Left ventricle myocardium inferior (tissue), 1 donor: ENCODE measurements around the gene SELPLG. TPM values are rescaled to one million over a fixed set of nuclear protein-coding genes. Genes with fewer than 3 reads are reported as not detected.
A peak's percentile ranks its signal among the peaks of the same experiment; 100 is the strongest.

Source experiments
- DNase-seq: peaks from one replicate; pipeline ENCODE4 v3.0.0-alpha.2; 2020
- H3K27ac ChIP-seq: fragments of 200-600 bp; replicated peaks from 2 replicates; pipeline ENCODE4 v1.8.0; 2021
- H3K27me3 ChIP-seq: fragments of 200-600 bp; 2 replicates; pipeline ENCODE4 v1.8.0; 2021; ENCODE audit warnings: low read depth
- H3K36me3 ChIP-seq: fragments of 200-600 bp; 2 replicates; pipeline ENCODE4 v1.8.0; 2021
- H3K4me1 ChIP-seq: fragments of 200-600 bp; 2 replicates; pipeline ENCODE4 v1.8.0; 2021
- H3K4me3 ChIP-seq: fragments of 200-600 bp; 2 replicates; pipeline ENCODE4 v1.8.0; 2021; ENCODE audit warnings: mild to moderate bottlenecking, moderate library complexity
- H3K9me3 ChIP-seq: fragments of 200-600 bp; replicated peaks from 2 replicates; pipeline ENCODE4 v1.8.0; 2021
- CTCF ChIP-seq: fragments of 200-600 bp; IDR thresholded peaks from 2 replicates; pipeline ENCODE4 v1.8.0; 2021; ENCODE audit warnings: antibody characterized with exemption, mild to moderate bottlenecking, borderline replicate concordance
- intact Hi-C: fragments of 100-400 bp; cut with micrococcal nuclease; formaldehyde crosslinking; loops from one replicate; pipeline ENCODE4 v1.11.0; 2022
- total RNA-seq: library from RNA; stranded (reverse); fragmentation: NEBNext Ultra II Directional; extraction: Animal tissue kit (Norgen Biotek cat#: 25700); gene quantifications from one replicate; pipeline ENCODE4 v1.2.1, GENCODE V29; 2021
- donor health status: DM: no; HTN: yes; CAD: no; lungs with severe emphysema.

Gene SELPLG
- total RNA-seq, 1 donor from 2014 or later, result 3.4 TPM

DNA sequence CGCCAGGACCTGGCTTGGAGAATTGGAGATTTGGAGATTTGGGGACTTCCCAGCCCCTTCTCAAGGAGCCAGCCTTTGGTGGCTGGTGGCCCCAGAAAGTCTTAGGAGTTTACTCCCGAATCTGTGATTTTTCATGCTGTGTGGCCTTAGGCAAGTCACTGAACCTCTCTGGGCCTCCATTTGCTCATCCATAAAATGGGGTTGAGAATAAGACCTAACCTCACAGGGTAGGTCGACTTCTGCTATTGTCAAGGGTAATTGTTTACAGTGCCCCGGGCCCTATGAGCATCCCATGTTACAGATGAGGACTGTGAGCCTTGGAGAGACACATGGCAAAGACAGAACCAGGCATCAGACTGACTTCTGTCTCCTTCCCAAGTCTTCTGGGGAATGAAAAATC lies 19.7 kb downstream of the SELPLG start:
- Histone ChIP-seq H3K36me3 (no peaks in the 10 kb centered on the region), H3K4me3 (no peak overlapping the region), H3K4me1 (peaks cover 20% of the 10 kb centered on the region), H3K27ac (no peak overlapping the region), H3K9me3 (peaks cover 8% of the 10 kb centered on the region), H3K27me3 (no peaks in the 10 kb centered on the region)
- DNase-seq, result no peak
- intact Hi-C loops, result no loop called here
- TF ChIP-seq CTCF, result no peak

DNA sequence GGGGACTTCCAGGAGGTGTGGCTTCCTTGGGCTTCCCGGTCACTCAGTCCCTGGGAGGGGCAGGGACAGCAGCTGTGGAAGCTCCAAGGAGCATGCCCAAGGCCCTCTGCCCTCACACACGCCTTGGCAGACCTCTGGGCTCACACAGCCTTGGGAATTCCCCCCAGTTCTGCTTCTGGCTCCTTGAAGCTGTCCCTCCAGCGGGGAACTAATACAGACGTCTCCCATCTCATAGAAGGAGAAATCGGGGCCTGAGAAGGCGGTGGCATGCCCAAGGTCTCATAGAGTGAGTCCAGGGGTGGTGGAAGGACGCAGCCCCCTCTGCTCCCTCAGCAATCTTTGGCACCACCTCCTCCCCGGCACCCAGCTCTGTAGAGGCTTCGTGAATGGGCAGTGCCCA lies 20.1 kb downstream of the SELPLG start:
- no peak for TF ChIP-seq CTCF
- H3K36me3 ChIP-seq, result no peaks in the 10 kb centered on the region
- H3K27me3 ChIP-seq, result no peaks in the 10 kb centered on the region
- H3K4me3 ChIP-seq, result no peak overlapping the region
- peaks cover 8% of the 10 kb centered on the region for H3K9me3 ChIP-seq
- H3K27ac ChIP-seq, result no peak overlapping the region
- peaks cover 25% of the 10 kb centered on the region for H3K4me1 ChIP-seq
- no peak for DNase-seq
- intact Hi-C loops, result no loop called here

GRCh38 chr12:108612788-108613282 lies 20.9 kb downstream of the SELPLG start:
- H3K4me1 ChIP-seq, result peaks cover 19% of the 10 kb centered on the region
- no peaks in the 10 kb centered on the region for H3K36me3 ChIP-seq
- no peak overlapping the region for H3K4me3 ChIP-seq
- intact Hi-C loops, result no loop called here
- no peak overlapping the region for H3K27ac ChIP-seq
- peaks cover 8% of the 10 kb centered on the region for H3K9me3 ChIP-seq
- no peak for TF ChIP-seq CTCF
- H3K27me3 ChIP-seq, result no peaks in the 10 kb centered on the region
- DNase-seq, result no peak

- no peak overlapping the region for H3K27ac ChIP-seq
- DNase-seq, result no peak
- H3K9me3 ChIP-seq, result peaks cover 8% of the 10 kb centered on the region
- H3K36me3 ChIP-seq, result no peaks in the 10 kb centered on the region
- no peaks in the 10 kb centered on the region for H3K27me3 ChIP-seq
- H3K4me3 ChIP-seq, result no peak overlapping the region
- intact Hi-C loops, result no loop called here
- TF ChIP-seq CTCF, result peak; percentile 46
- peaks cover 17% of the 10 kb centered on the region for H3K4me1 ChIP-seq
Observed at GRCh38 chr12:108611884-108612415, 21.7 kb downstream of the SELPLG start.

- Histone ChIP-seq H3K4me3 (no peak overlapping the region), H3K27ac (no peak overlapping the region), H3K27me3 (no peaks in the 10 kb centered on the region), H3K36me3 (no peaks in the 10 kb centered on the region), H3K9me3 (peaks cover 7% of the 10 kb centered on the region), H3K4me1 (peaks cover 17% of the 10 kb centered on the region)
- intact Hi-C loops, result no loop called here
- no peak for TF ChIP-seq CTCF
- DNase-seq, result no peak
Observed at GRCh38 chr12:108610856-108611605, 22.7 kb downstream of the SELPLG start.
